HL-60/S4 treated with retinoic acid at 250 ng/mL for 4 days and 3 days (cell line): Measurements from ENCODE around the gene BMAL1.

Experiments
- in situ Hi-C: fragments of 300-500 bp; cut with MboI; formaldehyde crosslinking; loops from 2 replicates; pipeline ENCODE4 v1.7.0; 2022; ENCODE audit warnings: low sequenced_read_pairs

BMAL1 gene

GRCh38 chr11:13314676-13315394, 37.2 kb downstream of the BMAL1 start:
- in situ Hi-C loops = no loop called here

GRCh38 chr11:13315517-13316432, 38.2 kb downstream of the BMAL1 start:
- in situ Hi-C loops = no loop called here

- in situ Hi-C loops = no loop called here
Observed at GRCh38 chr11:13316528-13316961, 39.0 kb downstream of the BMAL1 start.

DNA sequence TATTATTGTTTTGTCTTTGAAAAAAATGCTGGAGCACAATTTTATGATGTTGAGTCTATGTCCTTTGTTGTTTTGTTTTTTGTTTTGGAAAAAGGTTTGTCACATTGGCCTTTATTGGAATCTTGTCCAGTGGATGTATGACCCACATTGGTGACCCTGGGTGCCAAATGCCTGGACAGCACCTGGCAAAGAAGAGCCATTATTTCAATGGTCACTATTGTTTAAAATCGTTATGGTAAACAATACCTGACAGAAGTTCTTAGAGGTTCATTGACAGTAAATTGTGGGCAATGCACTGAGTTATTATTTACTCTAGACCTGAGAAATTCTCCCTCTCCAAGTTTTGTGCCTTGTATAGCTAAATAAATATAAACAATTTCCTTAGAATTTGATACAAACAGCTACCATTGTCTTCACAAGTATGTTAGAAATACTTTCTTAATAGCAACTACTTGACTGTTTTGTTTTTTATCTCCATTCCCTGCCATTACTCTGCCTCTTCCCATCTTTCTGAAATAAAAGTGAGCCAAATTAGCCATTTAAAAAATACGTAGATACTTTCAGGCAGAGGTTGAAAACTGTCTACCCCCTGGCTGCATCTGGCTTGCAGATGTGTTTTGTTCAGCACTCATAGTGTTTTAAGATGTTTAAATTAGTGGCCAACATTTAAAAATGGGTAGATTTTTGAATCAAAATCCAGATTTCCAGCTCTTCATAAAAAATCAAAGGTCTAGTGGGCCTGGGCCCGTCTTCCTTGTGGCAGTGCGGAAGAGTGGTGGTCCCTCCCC, 39.9 kb downstream of the BMAL1 start:
- in situ Hi-C loops = no loop called here

- in situ Hi-C loops = no loop called here
Observed at GRCh38 chr11:13318498-13319295, 41.1 kb downstream of the BMAL1 start.

- in situ Hi-C loops = no loop called here
Observed at GRCh38 chr11:13320688-13321087, 43.1 kb downstream of the BMAL1 start.

DNA sequence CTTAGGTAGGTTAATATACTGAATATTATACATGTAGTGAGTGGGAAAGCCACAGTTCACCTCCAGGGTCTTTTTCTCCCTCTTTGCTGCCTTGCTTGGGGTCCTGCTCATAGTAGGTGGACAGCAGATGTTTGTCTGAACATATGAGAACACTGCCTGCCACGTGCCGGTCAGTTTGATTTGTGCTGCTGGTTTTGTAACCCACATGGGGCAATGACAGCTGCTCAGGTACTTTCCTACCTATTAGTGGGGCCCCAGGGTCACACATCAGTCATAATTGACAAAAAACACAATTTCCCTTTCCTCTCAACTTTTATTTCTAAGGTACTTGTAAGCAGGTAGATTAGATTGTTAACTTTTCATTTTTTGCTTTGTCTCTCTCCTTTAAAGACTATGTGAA, 43.8 kb downstream of the BMAL1 start:
- in situ Hi-C loops = no loop called here

- in situ Hi-C loops = no loop called here
Observed at GRCh38 chr11:13324141-13324540, 46.6 kb downstream of the BMAL1 start.

DNA sequence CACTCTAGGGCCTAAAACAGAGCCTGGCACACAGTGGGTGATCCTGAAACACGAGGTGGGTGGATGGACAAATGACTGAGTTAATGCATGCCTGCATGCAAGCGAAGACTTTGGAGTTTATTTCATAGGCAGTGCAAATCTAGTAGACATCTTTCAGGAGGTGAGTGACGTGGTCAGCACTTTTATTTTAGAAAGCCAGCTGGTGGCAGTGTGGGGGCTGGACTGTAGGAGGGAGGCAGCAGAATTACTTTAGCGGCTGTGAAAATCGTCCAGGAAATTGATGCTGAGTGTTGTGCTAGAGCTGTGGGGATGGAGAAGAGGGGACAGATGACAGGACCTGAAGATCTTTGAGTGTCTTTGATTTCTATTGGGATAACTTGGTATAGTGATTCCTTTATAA, 47.1 kb downstream of the BMAL1 start:
- in situ Hi-C loops = loop anchor here (25.0 kb wide), 1 partner anchor 362 kb away; no protein-coding TSS in a partner anchor

DNA sequence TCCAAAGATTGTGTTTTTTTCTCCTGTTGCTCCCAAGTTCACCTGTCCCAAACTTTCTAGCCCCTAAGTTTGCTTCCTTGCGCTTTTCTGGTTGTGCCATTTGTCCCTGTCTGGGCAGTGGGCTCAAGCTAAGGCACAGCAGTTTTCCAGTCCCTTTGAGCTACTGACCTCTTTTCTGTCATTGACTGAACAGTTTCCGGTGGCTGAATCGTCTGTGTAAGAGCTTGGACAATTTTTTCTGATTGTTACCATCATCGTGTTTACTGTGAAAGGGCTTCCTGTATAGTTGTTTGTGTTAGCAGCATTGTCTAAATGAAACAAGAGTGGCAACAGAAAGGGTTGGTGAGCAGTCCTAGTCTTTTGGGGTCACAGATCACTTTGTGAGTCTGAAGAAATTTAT, 49.8 kb downstream of the BMAL1 start:
- in situ Hi-C loops = loop anchor here (25.0 kb wide), 1 partner anchor 365 kb away; no protein-coding TSS in a partner anchor

DNA sequence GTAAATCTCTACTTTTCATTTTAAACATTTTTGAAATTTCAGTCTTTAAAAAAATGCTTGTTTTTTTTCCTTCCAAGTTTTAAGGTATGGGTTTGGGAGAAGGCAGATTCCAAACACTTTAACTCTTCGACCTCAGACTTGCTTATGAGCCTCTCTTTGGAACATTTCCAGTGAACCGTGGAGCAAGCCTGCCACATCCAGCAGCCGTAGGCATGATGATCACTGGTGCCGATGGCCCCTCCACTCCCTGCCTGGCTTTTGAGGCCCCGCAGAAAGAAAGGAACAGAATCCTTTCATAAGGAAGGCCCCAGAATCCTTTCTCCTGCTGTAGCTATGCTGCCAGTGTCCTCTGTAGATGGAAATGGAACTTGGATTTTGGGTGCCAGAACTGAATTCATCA, 50.7 kb downstream of the BMAL1 start:
- in situ Hi-C loops = loop anchor here (25.0 kb wide), 1 partner anchor 366 kb away; no protein-coding TSS in a partner anchor

GRCh38 chr11:13329670-13330356, 52.2 kb downstream of the BMAL1 start:
- in situ Hi-C loops = loop anchor here (25.0 kb wide), 1 partner anchor 368 kb away; no protein-coding TSS in a partner anchor

DNA sequence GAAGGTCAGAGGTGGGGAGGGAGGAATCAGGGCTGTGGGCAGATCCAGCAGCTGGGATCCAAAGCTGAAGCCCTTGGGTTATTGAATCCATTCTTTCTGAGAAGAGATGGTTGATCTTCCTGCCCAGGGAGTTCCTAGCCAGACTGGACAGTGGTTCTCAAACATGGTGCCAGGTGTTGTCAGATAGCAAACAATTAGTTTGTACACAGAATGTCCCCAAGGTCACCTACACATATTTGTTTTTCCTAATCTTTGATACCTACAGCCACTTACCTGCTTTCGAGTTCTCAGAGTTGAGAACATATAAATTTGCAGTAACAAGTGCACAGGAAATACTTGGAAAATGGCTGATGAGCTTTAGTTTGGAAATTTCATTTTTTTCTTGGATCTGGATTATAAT, 54.5 kb downstream of the BMAL1 start:
- in situ Hi-C loops = loop anchor here (25.0 kb wide), 1 partner anchor 370 kb away; no protein-coding TSS in a partner anchor

GRCh38 chr11:13333456-13333957, 55.9 kb downstream of the BMAL1 start:
- in situ Hi-C loops = loop anchor here (25.0 kb wide), 1 partner anchor 371 kb away; no protein-coding TSS in a partner anchor

- in situ Hi-C loops = loop anchor here (25.0 kb wide), 1 partner anchor 372 kb away; no protein-coding TSS in a partner anchor
Observed at GRCh38 chr11:13334034-13334786, 56.6 kb downstream of the BMAL1 start.

DNA sequence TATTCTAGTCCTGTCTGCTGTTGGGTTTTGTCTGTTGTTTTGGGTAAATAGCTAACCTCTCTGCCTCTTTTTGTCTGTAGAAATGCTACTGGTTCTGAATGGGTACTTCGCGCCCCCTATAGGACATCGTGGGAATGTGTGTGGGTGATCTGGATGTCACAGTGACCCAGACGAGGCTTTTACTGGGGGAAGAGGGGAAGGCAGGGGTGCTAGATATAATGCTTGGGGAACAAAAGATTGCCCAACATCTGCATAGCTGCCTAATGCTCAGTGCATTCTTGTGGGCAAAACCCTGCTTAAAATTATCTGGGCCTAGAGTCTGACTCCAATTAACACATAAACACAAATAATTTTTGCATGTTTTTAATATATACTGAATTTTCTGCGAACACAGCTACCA, 57.7 kb downstream of the BMAL1 start:
- in situ Hi-C loops = loop anchor here (25.0 kb wide), 1 partner anchor 373 kb away; no protein-coding TSS in a partner anchor

- in situ Hi-C loops = loop anchor here (25.0 kb wide), 1 partner anchor 374 kb away; no protein-coding TSS in a partner anchor
Observed at GRCh38 chr11:13336246-13336878, 58.8 kb downstream of the BMAL1 start.

DNA sequence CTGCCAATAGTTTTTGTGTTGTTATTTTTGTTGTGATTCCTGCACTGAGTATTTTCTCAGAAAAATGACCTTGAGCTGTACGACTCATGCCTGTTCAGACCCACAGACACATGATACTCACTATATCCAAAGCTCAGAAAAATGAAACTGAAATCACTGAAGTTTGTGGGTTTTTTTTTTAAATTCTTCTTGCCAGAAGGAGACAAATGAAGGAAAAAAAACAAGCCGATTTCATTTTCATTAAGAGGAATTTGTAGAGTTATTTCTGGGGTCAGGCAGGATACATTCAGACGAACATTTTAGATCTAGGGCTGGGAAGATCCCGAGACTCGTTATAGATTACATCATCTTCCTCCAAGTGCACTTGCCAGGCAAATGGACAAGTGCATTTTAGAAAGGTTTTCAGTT, 60.4 kb downstream of the BMAL1 start:
- in situ Hi-C loops = loop anchor here (25.0 kb wide), 1 partner anchor 376 kb away; no protein-coding TSS in a partner anchor
